AG09319 (cell line): Measurements from ENCODE around the gene SPHK2.
A peak's percentile ranks its signal among the peaks of the same experiment; 100 is the strongest.

Source experiments
- DNase-seq: peaks from one replicate; pipeline ENCODE4 v3.0.0-alpha.2; 2010; ENCODE audit warnings: low read depth; ENCODE audit errors: extremely low read depth
- CTCF ChIP-seq: IDR thresholded peaks from 2 replicates; pipeline ENCODE4 v1.5.1; 2011; ENCODE audit warnings: low read depth, mild to moderate bottlenecking, inconsistent platforms, low read length, moderate library complexity

Gene SPHK2

GRCh38 chr19:48606463-48607358, 12.6 kb upstream of the SPHK2 start, which contains the start of gene SPACA4:
TSS of gene SPACA4 (plus strand) at chr19:48606742. CDS start at chr19:48606979, 237 bp downstream.
- no peak for TF ChIP-seq CTCF
- no peak for DNase-seq

GRCh38 chr19:48607359-48607755, 11.9 kb upstream of the SPHK2 start:
- no peak for DNase-seq
- no peak for TF ChIP-seq CTCF

GRCh38 chr19:48608798-48609263, 10.5 kb upstream of the SPHK2 start:
- TF ChIP-seq CTCF = peak; percentile 55
- DNase-seq = no peak

GRCh38 chr19:48609571-48610108, 9.7 kb upstream of the SPHK2 start:
- no peak for TF ChIP-seq CTCF
- DNase-seq = no peak

GRCh38 chr19:48611872-48612271, 7.4 kb upstream of the SPHK2 start:
- DNase-seq = no peak
- TF ChIP-seq CTCF = no peak

GRCh38 chr19:48613024-48613851, 6.1 kb upstream of the SPHK2 start:
- no peak for DNase-seq
- TF ChIP-seq CTCF = no peak
